Dendritic cell treated with granulocyte-macrophage colony-stimulating factor and Interleukin-4, amounts not matched to agents 40 ng/mL and 50 ng/mL, for 4 days (primary cell): ENCODE results near the gene CD300LB.

ENCODE experiments used
- H3K27ac Mint-ChIP-seq: one replicate; pipeline ENCODE4 v1.8.0; 2022; ENCODE audit warnings: mild to moderate bottlenecking, mixed read lengths
- H3K27me3 Mint-ChIP-seq: one replicate; pipeline ENCODE4 v1.8.0; 2022; ENCODE audit warnings: mild to moderate bottlenecking, mixed read lengths
- H3K36me3 Mint-ChIP-seq: one replicate; pipeline ENCODE4 v1.8.0; 2022; ENCODE audit warnings: low read depth, mixed read lengths
- H3K4me1 Mint-ChIP-seq: one replicate; pipeline ENCODE4 v1.8.0; 2022; ENCODE audit warnings: low read depth, mixed read lengths
- H3K4me3 Mint-ChIP-seq: one replicate; pipeline ENCODE4 v1.8.0; 2022; ENCODE audit warnings: mild to moderate bottlenecking, moderate library complexity, mixed read lengths
- H3K9me3 Mint-ChIP-seq: one replicate; pipeline ENCODE4 v1.8.0; 2022; ENCODE audit warnings: mixed read lengths
- intact Hi-C: fragments of 100-400 bp; cut with micrococcal nuclease; formaldehyde crosslinking; loops from one replicate; pipeline ENCODE4 v1.15.0; 2022

CD300LB gene

DNA sequence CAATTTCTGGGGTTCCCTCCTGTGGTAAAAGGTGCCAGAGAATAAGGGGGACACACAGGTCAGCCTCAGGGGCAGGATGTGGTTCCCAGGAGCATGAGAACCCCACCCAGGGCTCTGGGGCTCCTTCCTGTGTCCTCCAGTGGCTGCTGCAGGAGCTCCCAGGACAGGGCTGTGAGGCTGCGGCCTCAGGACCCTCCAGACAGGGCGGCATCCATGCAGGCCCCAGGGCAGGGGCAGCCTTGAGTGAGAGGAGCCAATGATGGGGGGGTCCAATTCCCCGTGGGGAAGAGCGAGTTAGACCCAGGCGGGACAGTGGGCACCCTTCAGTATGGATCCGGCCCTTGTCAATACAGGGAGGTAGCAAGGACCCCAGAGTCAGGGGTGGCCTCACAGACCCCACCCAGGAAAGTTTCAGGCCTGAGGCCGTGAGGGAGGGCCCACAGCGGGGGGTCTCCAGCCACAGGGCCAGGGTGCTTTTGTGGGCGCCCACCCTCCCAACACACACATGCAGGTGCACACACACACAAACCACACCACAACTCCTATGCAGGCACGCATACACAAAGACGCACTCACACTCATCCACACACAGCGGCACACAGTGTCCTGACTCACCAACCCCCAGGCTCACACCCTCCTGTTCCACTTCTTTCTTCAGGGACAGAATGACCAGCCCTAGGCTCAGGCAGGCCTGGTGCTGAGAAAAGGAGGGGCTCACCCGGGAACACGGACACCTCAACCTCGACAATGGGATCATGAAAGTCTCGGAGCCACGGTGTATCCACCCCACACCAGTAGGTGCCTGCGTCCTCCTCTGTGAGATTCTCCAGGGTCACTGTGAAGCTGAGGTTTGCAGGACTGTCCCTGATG is 12.9 kb upstream of the CD300LB start:
- peak overlapping the region; percentile 93 for H3K27ac Mint-ChIP-seq
- H3K9me3 Mint-ChIP-seq: no peaks in the 10 kb centered on the region

DNA sequence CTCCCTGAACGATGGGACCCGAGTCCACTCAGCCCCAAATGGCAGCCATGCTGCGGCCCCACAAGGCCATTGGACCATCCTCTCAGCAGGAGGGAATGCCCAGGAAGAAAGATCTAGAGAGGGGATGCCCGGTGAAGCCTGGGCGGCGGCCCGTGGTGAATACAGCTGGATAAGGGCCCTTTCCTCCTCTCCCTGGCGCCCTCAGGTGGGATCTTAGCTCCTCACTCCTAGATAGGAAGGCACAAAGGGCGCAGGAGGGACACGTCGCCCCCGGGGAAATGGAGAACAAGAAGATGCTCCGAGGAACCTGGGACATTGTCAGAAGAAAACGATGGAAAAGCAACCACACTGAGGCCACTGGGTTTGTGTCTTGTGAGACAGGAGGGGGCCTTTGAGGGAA is 12.1 kb upstream of the CD300LB start:
- H3K36me3 Mint-ChIP-seq: peaks cover 71% of the 10 kb centered on the region
- H3K9me3 Mint-ChIP-seq: no peaks in the 10 kb centered on the region
- H3K4me3 Mint-ChIP-seq: peak overlapping the region; percentile 69
- peaks cover 81% of the 10 kb centered on the region for H3K4me1 Mint-ChIP-seq
- H3K27ac Mint-ChIP-seq: peak overlapping the region; percentile 32
- peaks cover 12% of the 10 kb centered on the region for H3K27me3 Mint-ChIP-seq
- intact Hi-C loops: loop anchor here (10.0 kb wide), 1 partner anchor 61 kb away; no protein-coding TSS in a partner anchor

More for the DNA sequence above, 12.9 kb upstream of the CD300LB start:
- Mint-ChIP-seq H3K4me1 (peaks cover 84% of the 10 kb centered on the region), H3K4me3 (peak overlapping the region; percentile 69), H3K36me3 (peaks cover 67% of the 10 kb centered on the region), H3K27me3 (peaks cover 14% of the 10 kb centered on the region)
- intact Hi-C loops: loop anchor here (10.0 kb wide), 1 partner anchor 61 kb away; no protein-coding TSS in a partner anchor

DNA sequence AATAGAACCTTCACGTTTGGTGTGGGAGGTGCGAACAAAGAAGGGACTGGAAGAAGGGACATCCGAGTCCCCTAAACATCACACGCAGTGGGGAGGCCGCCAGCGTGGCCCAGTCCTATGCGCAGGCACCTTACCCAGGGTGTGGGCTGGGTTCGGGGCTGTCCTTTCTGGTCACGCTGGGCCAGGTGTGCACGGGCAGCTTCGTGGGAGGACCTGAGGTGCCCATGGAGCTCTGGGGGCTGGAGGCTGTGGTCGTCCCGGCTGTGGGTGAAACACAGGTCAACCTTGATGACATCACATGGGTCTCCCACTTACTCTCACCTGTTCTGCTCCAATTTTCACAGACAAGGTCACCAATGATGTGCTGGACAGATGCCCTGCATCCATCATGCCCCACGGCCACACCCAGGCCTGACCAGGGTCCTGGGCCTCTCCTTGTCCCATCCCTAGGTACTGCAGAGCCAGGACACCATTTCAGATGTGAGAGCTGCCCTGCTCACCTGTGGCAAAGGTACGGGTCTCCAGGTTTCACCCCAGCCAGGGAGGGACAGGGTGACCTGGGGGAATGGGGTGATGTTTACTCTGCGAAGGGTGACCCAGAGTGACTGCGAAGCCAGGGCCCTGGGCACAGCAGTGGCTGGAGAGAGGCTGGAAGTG is 11.6 kb upstream of the CD300LB start:
- peaks cover 71% of the 10 kb centered on the region for H3K36me3 Mint-ChIP-seq
- no peaks in the 10 kb centered on the region for H3K9me3 Mint-ChIP-seq
- H3K4me1 Mint-ChIP-seq: peaks cover 76% of the 10 kb centered on the region
- peak overlapping the region; percentile 32 for H3K27ac Mint-ChIP-seq
- no peak overlapping the region for H3K4me3 Mint-ChIP-seq
- peaks cover 12% of the 10 kb centered on the region for H3K27me3 Mint-ChIP-seq
- intact Hi-C loops: loop anchor here (10.0 kb wide), 1 partner anchor 62 kb away; no protein-coding TSS in a partner anchor

DNA sequence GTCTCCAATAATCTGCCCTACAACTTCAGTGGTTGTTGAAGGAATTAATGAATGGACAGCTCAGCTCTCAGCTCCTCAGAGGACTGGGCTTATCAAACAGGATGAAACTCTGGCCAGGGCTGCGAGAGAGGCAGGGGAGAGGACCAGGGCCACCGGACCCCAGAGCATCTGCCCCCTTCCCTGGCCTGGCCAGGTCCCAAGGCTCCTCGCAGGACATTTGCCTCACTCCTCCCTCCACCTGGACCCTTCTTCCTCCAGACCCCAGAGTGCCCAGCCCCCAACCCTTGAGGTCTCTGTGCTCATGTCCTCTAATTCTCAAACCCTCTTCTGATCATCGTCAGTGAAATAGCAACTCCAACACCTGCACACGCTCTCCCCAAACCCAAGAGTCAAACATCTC is 10.9 kb upstream of the CD300LB start:
- Mint-ChIP-seq H3K36me3 (peaks cover 73% of the 10 kb centered on the region), H3K27ac (no peak overlapping the region), H3K9me3 (no peaks in the 10 kb centered on the region), H3K4me1 (peaks cover 69% of the 10 kb centered on the region), H3K27me3 (peaks cover 12% of the 10 kb centered on the region), H3K4me3 (no peak overlapping the region)
- intact Hi-C loops: loop anchor here (10.0 kb wide), 1 partner anchor 63 kb away; no protein-coding TSS in a partner anchor

DNA sequence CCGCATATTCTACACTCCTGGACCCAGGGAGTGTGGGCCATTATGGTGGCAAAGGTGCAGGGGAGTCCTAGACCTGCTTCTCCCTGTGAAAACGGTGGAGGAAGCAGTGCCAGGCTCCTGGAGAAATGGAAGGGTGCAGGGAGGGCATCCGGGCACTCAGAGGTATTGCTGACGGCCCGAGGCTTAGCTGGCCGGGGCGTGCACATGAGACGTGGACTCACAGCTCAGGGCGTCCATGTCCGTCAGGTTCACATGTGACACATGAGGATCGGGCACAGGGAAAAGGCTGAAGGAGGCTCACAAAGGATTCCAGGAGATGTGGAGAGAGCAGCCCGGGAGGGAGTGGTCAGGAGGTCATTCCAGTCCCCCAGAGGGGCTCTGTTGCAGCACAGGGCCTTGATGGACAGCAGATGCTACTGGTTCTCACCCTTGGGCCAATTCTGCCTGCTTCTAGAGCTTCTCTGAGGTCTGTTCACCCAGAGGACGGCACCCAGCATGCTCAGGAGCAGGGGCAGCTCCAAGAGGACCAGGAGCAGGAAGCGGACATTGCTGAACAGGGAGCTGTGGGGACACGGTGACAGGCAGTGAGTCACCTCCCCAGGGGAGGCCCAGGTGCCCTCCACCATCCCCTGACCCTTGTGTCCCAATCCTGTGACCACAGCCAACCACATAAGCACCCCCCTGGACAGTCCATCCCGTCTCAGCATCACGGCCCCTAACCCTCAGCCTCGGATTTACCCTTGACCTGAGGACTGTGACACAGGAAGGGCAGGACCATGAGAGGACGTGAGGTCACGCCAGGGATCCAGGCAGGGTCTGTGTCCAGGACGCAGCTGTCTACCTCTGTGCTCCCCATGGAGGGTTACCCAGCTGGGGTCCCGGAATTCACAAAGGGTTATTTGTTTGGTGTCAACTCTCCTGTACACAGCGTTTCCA is 10.2 kb upstream of the CD300LB start:
- H3K27ac Mint-ChIP-seq: no peak overlapping the region
- peaks cover 12% of the 10 kb centered on the region for H3K27me3 Mint-ChIP-seq
- intact Hi-C loops: loop anchor here (10.0 kb wide), 1 partner anchor 63 kb away; no protein-coding TSS in a partner anchor
- H3K9me3 Mint-ChIP-seq: no peaks in the 10 kb centered on the region
- peaks cover 68% of the 10 kb centered on the region for H3K4me1 Mint-ChIP-seq
- H3K4me3 Mint-ChIP-seq: no peak overlapping the region
- H3K36me3 Mint-ChIP-seq: peaks cover 80% of the 10 kb centered on the region

DNA sequence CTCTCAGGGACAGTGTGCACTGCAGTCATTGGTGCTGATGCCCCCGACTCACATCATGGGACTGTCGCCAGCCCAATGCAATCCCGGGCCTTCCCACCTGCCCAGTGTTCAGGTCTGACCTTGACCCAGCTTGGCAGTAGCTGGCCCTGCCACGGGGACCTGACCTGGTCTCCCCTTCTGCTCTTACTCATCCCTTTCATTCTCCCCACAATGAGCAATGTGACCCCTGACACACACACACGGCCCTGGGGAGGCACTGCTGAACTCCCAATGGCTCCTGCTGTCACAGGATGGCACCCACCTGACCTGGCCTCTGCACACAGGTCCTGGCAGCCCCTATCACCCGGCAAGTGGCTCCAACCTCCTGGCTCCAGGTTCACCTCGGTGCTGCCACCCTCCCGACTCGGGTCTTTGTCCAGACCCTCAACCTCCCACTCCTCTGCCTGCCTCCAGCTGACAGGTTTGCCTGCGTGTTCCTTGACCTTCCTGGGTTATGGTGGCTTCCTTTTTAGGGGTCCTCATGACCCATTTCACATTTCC is 8.1 kb upstream of the CD300LB start:
- H3K36me3 Mint-ChIP-seq: peaks cover 78% of the 10 kb centered on the region
- H3K27ac Mint-ChIP-seq: peak overlapping the region; percentile 18
- H3K9me3 Mint-ChIP-seq: no peaks in the 10 kb centered on the region
- intact Hi-C loops: no loop called here
- H3K4me3 Mint-ChIP-seq: no peak overlapping the region
- peaks cover 12% of the 10 kb centered on the region for H3K27me3 Mint-ChIP-seq
- peaks cover 52% of the 10 kb centered on the region for H3K4me1 Mint-ChIP-seq

DNA sequence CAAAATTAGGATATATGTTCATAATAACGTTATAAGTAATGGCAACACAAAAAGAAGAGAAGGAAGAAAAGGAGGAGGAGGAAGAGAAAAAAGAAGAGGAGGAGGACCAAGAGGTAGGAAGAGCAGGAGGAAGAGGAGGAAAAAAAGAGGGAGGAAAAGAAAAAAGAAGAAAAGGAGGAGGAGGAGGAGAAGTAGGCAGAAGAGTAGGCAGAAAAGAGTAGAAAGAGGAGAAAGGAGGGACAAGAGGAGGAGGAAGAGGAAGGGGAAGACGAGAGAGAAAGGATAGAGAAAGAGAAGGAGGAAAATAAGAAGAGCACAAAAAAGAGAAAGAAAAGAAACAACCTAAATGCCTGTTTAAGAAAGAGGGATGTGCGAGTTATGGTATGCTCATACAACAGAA is 5.6 kb upstream of the CD300LB start:
- Mint-ChIP-seq H3K36me3 (peaks cover 57% of the 10 kb centered on the region), H3K27me3 (peaks cover 8% of the 10 kb centered on the region), H3K27ac (no peak overlapping the region), H3K4me3 (no peak overlapping the region), H3K4me1 (peaks cover 47% of the 10 kb centered on the region), H3K9me3 (no peaks in the 10 kb centered on the region)
- intact Hi-C loops: no loop called here

DNA sequence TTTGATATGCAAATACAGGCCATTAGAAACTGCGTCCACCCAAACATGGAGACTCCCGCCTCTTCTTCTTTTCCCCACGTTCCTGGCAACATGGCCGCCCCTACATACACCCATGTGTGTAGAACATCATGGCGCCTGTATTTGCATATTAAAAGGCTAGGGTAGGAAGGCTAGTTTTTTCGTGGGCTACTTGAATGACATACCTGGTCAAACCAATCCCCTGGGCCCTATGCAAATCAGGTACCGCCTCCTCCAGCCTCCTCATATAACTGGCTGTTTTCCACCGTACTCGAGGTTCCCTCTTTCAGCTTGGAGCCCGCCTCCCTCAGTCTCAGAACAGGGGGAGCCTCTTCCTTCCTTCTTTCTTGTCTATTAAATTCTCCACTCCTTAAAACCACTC is 840 bp upstream of the CD300LB start:
- Mint-ChIP-seq H3K36me3 (peaks cover 29% of the 10 kb centered on the region), H3K27ac (peak overlapping the region; percentile 76), H3K9me3 (no peaks in the 10 kb centered on the region), H3K4me3 (peak overlapping the region; percentile 76), H3K27me3 (no peaks in the 10 kb centered on the region), H3K4me1 (peaks cover 73% of the 10 kb centered on the region)
- intact Hi-C loops: loop anchor here (1.0 to 2.0 kb wide), 4 partner anchors 11 to 77 kb away; partner anchors contain the start of gene CD300A

DNA sequence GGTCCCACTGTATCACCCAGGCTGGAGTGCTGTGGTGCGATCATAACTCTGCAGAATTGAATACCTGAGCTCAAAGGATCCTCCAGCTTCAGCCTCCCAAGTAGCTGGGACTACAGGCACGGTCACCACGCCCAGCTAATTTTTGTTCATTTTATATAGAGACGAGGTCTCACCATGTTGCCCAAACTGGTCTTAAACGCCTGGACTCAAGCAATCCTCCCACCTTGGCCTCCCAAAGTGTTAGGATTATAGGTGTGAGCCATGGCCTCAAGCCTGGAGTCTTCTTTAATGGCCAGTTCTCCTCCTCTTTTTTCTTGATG is 484 bp downstream of the CD300LB start:
- H3K27ac Mint-ChIP-seq: peak overlapping the region; percentile 76
- peak overlapping the region; percentile 39 for H3K4me3 Mint-ChIP-seq

DNA sequence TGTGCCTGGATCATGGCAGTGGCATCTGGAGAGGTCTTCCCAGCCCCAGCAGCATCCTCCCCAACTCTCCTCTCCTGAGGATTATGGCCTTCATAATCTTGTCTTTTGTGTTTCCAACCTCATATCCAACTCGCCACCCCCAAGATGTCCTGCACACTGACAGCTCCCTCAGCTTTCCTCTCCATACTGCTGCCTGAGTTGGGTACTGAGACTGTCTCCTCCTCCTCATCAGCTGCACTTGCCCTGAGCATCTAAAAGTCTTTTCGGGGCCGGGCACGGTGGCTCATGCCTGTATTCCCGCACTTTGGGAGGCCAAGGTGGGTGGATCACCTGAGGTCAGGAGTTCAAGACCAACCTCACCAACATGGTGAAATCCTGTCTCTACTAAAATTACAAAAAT is 2.0 kb downstream of the CD300LB start:
- intact Hi-C loops: no loop called here
- no peaks in the 10 kb centered on the region for H3K27me3 Mint-ChIP-seq
- H3K27ac Mint-ChIP-seq: peak overlapping the region; percentile 83
- peaks cover 88% of the 10 kb centered on the region for H3K4me1 Mint-ChIP-seq
- no peaks in the 10 kb centered on the region for H3K9me3 Mint-ChIP-seq
- H3K36me3 Mint-ChIP-seq: peaks cover 28% of the 10 kb centered on the region
- H3K4me3 Mint-ChIP-seq: no peak overlapping the region

More for the DNA sequence above, 484 bp downstream of the CD300LB start:
- intact Hi-C loops: no loop called here
- H3K4me1 Mint-ChIP-seq: peaks cover 79% of the 10 kb centered on the region
- H3K9me3 Mint-ChIP-seq: no peaks in the 10 kb centered on the region
- H3K36me3 Mint-ChIP-seq: peaks cover 22% of the 10 kb centered on the region
- H3K27me3 Mint-ChIP-seq: no peaks in the 10 kb centered on the region

DNA sequence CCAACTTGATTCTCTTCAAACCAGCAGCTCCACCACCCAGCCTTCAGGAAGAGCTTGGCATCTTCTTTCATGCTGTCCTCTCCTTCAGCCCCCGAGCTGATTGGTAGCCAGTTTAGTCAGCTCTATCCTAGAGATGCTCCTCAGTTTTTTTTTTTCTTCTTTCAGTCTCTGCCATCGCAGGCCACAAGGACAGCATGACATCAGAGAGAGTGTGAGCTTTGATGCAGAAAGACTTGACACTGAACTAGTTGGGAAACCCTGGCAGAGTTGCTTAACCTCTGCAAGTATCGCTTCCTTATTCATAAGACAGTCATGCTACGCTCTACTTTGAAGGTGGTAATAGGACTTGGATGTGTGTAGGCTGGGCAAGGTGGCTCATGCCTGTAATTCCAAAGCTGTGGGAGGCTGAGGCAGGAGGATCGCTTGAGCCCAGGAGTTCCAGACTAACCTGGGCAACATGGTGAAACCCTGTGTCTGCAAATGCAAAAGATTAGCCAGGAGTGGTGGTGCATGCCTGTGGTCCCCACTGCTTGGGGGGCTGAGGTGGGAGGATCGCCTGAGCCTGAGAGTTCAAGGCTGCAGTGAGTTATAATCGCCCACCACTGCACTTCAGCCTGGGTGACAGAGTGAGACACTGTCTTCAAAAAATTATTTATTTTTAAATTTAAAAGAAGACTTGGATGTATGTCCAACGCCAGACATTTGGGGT is 2.6 kb downstream of the CD300LB start:
- Mint-ChIP-seq H3K27ac (peak overlapping the region; percentile 83), H3K27me3 (no peaks in the 10 kb centered on the region), H3K9me3 (peaks cover under 1% of the 10 kb centered on the region), H3K4me1 (peaks cover 92% of the 10 kb centered on the region), H3K36me3 (peaks cover 32% of the 10 kb centered on the region), H3K4me3 (no peak overlapping the region)
- intact Hi-C loops: no loop called here

DNA sequence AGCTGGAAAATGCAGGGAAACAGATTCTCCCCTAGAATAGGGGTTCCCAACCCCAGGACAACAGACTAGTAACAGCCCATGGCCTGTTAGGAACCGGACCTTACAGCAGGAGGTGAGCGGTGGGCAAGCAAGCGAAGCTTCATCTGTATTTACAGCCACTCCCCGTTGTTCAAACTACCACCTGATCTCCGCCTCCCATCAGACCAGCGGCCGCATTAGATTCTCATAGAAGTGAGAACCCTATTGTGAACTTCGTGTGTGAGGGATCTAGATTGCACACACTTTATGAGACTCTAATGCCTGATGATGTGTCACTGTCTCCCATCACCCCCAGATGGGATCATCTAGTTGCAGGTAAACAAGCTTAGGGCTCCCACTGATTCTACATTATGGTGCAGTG is 3.5 kb downstream of the CD300LB start:
- peaks cover 92% of the 10 kb centered on the region for H3K4me1 Mint-ChIP-seq
- H3K27ac Mint-ChIP-seq: peak overlapping the region; percentile 83
- no peaks in the 10 kb centered on the region for H3K27me3 Mint-ChIP-seq
- peaks cover 41% of the 10 kb centered on the region for H3K36me3 Mint-ChIP-seq
- H3K4me3 Mint-ChIP-seq: no peak overlapping the region
- intact Hi-C loops: no loop called here
- H3K9me3 Mint-ChIP-seq: peaks cover 9% of the 10 kb centered on the region

DNA sequence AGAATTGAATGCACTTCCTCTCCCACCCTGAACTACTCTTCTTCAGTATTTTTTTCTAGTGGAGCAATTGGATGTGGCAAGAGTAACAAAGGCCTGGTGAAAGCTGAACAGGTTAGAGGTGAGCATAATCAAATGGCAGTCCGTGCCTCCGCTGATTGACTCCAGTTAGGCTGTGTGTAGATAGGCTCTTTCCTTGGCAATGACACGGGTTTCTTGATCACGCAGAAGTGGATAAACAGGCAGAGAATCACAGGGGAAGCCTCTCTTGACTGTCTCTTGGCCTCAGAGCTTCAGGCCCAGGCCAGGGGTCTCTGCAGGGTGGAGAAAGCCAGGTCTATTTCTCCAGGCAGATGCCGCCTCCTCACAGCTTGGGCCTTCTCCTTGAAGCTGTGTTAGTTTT is 4.2 kb downstream of the CD300LB start:
- Mint-ChIP-seq H3K36me3 (peaks cover 48% of the 10 kb centered on the region), H3K27me3 (no peaks in the 10 kb centered on the region), H3K4me1 (peaks cover 94% of the 10 kb centered on the region), H3K4me3 (no peak overlapping the region), H3K27ac (peak overlapping the region; percentile 83), H3K9me3 (peaks cover 10% of the 10 kb centered on the region)
- intact Hi-C loops: no loop called here
